ENCODE results near the gene NCR1. TPM values are rescaled to one million over a fixed set of nuclear protein-coding genes. Genes with fewer than 3 reads are reported as not detected.

The NCR1 gene
- total and polyA plus RNA-seq, 12 donors = 0.17 to 0.55 TPM; not detected in 10

DNA sequence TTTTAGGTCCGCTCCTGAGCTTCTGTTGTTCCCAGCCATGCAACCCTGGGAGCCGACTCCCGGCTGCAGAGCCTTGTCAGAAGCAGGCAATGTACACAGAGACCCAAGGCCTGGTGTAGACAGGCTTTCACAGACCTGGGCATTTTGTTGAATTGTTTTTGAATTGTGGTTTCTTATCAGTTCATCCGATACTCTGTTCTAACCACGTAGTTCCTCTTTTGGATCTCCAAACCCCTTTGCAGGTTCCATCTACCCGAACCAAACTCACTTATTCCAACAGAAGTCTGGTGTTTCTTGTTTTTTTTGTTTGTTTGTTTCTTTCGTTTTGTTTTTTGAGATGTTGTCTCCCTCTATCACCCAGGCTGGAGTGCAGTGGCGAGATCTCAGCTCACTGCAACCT lies 53.9 kb downstream of the NCR1 start:
- Histone ChIP-seq H3K9me3 (replicated peaks in 1 of 3) (no peaks in the 10 kb centered on the region), H3K36me3 (replicated peaks in 1 of 2) (no peaks in the 10 kb centered on the region), H3K27ac (no peak overlapping the region), H3K4me1 (replicated peaks in 1 of 2) (no peaks in the 10 kb centered on the region), H3K27me3 (no peaks in the 10 kb centered on the region), H3K4me3 (no peak overlapping the region)
- DNase-seq = no peak
- TF ChIP-seq POLR2A (IDR thresholded peaks at IDR 0.05) = no peak
- TF ChIP-seq CTCF (IDR thresholded peaks at IDR 0.05) = no peak
- intact Hi-C loops (cut with DNase I) = no loop called here
- WGBS, 4 donors = 65 to 68% (median 66%) methylated on average over 6 to 8 of the region's 8 CpGs

Small RNA genes within 50 kb of the gene (small RNA-seq; reads per million reads assigned to genes)
- gene AC011476.8 (0 reads per million in 2 donors), gene RNU6-222P (0 to 0.17 reads per million in 2 donors)

Other genes with a start within 250 kb of the NCR1 start
- gene LILRB4, start 243.2 kb upstream of the NCR1 start, total RNA-seq = 10 to 100 TPM in 6 of 9 donors, 1 to 10 TPM in 1, under 1 TPM in 2; 0.83 to 26.4 (median 10.9) TPM
- gene LILRB4, start 243.2 kb upstream of the NCR1 start, polyA plus RNA-seq = 10 to 100 TPM in 1 of 3 donors, 1 to 10 TPM in 2; 2.5 to 12.1 (median 5.0) TPM
- not detected for gene KIR3DL3, start 181.7 kb upstream of the NCR1 start, total RNA-seq
- gene KIR3DL3, start 181.7 kb upstream of the NCR1 start, polyA plus RNA-seq = not detected
- gene KIR2DL3, start 167.6 kb upstream of the NCR1 start, total RNA-seq = under 1 TPM in 1 of 9 donors, not detected in 8; 0.28 TPM
- under 1 TPM in 1 of 3 donors, not detected in 2; 0.24 TPM for gene KIR2DL3, start 167.6 kb upstream of the NCR1 start, polyA plus RNA-seq
- not detected for gene KIR2DL1, start 136.4 kb upstream of the NCR1 start, total RNA-seq
- gene KIR2DL1, start 136.4 kb upstream of the NCR1 start, polyA plus RNA-seq = under 1 TPM in 1 of 3 donors, not detected in 2; 0.15 TPM
- under 1 TPM in 2 of 9 donors, not detected in 7; 0.34 to 0.36 TPM for gene KIR2DL4, start 102.5 kb upstream of the NCR1 start, total RNA-seq
- under 1 TPM in 2 of 3 donors, not detected in 1; 0.07 to 0.31 TPM for gene KIR2DL4, start 102.5 kb upstream of the NCR1 start, polyA plus RNA-seq
- gene KIR3DL1, start 89.7 kb upstream of the NCR1 start, total RNA-seq = under 1 TPM in 1 of 9 donors, not detected in 8; 0.11 TPM
- under 1 TPM in 1 of 3 donors, not detected in 2; 0.09 TPM for gene KIR3DL1, start 89.7 kb upstream of the NCR1 start, polyA plus RNA-seq
- not detected for gene KIR2DS4, start 73.5 kb upstream of the NCR1 start, total RNA-seq
- under 1 TPM in 1 of 3 donors, not detected in 2; 0.16 TPM for gene KIR2DS4, start 73.5 kb upstream of the NCR1 start, polyA plus RNA-seq
- gene KIR3DL2, start 55.7 kb upstream of the NCR1 start, total RNA-seq = not detected
- gene KIR3DL2, start 55.7 kb upstream of the NCR1 start, polyA plus RNA-seq = under 1 TPM in 2 of 3 donors, not detected in 1; 0.03 to 0.15 TPM
- gene FCAR, start 31.9 kb upstream of the NCR1 start, total RNA-seq = 1 to 10 TPM in 2 of 9 donors, under 1 TPM in 4, not detected in 3; 0.27 to 3.3 (median 0.61) TPM
- under 1 TPM in 2 of 3 donors, not detected in 1; 0.13 to 0.24 TPM for gene FCAR, start 31.9 kb upstream of the NCR1 start, polyA plus RNA-seq
- gene NLRP7, start 41.4 kb downstream of the NCR1 start, total RNA-seq = not detected
- under 1 TPM in 1 of 3 donors, not detected in 2; 0.05 TPM for gene NLRP7, start 41.4 kb downstream of the NCR1 start, polyA plus RNA-seq
- gene NLRP2, start 60.2 kb downstream of the NCR1 start, total RNA-seq = 1 to 10 TPM in 5 of 9 donors, under 1 TPM in 4; 0.34 to 4.4 (median 1.3) TPM
- 1 to 10 TPM in 2 of 3 donors, under 1 TPM in 1; 0.08 to 3.9 (median 2.3) TPM for gene NLRP2, start 60.2 kb downstream of the NCR1 start, polyA plus RNA-seq
- under 1 TPM in 2 of 9 donors, not detected in 7; 0.11 to 0.22 TPM for gene GP6, start 132.1 kb downstream of the NCR1 start, total RNA-seq
- gene GP6, start 132.1 kb downstream of the NCR1 start, polyA plus RNA-seq = under 1 TPM in 1 of 3 donors, not detected in 2; 0.07 TPM
- 10 to 100 TPM in 6 of 9 donors, 1 to 10 TPM in 3; 6.8 to 27.9 (median 10.6) TPM for gene RDH13, start 157.0 kb downstream of the NCR1 start, total RNA-seq
- 1 to 10 TPM; 7.2 to 8.5 (median 7.9) TPM for gene RDH13, start 157.0 kb downstream of the NCR1 start, polyA plus RNA-seq
- gene EPS8L1, start 169.7 kb downstream of the NCR1 start, total RNA-seq = 1 to 10 TPM in 6 of 9 donors, under 1 TPM in 2, not detected in 1; 0.60 to 4.4 (median 2.0) TPM
- 1 to 10 TPM in 2 of 3 donors, not detected in 1; 3.6 to 8.0 TPM for gene EPS8L1, start 169.7 kb downstream of the NCR1 start, polyA plus RNA-seq
- 100 to 1,000 TPM in 1 of 9 donors, 10 to 100 TPM in 8; 45.8 to 113 (median 74.2) TPM for gene PPP1R12C, start 211.5 kb downstream of the NCR1 start, total RNA-seq
- gene PPP1R12C, start 211.5 kb downstream of the NCR1 start, polyA plus RNA-seq = 100 to 1,000 TPM in 2 of 3 donors, 10 to 100 TPM in 1; 22.1 to 251 (median 220) TPM
- gene TNNT1, start 243.1 kb downstream of the NCR1 start, total RNA-seq = 10 to 100 TPM in 1 of 9 donors, 1 to 10 TPM in 1, under 1 TPM in 4, not detected in 3; 0.36 to 11.1 (median 0.90) TPM
- gene TNNT1, start 243.1 kb downstream of the NCR1 start, polyA plus RNA-seq = 1 to 10 TPM in 1 of 3 donors, under 1 TPM in 1, not detected in 1; 0.48 to 2.5 TPM